ENCODE data around the gene THAP7. TPM values are rescaled to one million over a fixed set of nuclear protein-coding genes. Genes with fewer than 3 reads are reported as not detected.

The THAP7 gene
- total and polyA plus RNA-seq, 2 experiments from 2014 or later = 21.8 to 25.9 TPM

DNA sequence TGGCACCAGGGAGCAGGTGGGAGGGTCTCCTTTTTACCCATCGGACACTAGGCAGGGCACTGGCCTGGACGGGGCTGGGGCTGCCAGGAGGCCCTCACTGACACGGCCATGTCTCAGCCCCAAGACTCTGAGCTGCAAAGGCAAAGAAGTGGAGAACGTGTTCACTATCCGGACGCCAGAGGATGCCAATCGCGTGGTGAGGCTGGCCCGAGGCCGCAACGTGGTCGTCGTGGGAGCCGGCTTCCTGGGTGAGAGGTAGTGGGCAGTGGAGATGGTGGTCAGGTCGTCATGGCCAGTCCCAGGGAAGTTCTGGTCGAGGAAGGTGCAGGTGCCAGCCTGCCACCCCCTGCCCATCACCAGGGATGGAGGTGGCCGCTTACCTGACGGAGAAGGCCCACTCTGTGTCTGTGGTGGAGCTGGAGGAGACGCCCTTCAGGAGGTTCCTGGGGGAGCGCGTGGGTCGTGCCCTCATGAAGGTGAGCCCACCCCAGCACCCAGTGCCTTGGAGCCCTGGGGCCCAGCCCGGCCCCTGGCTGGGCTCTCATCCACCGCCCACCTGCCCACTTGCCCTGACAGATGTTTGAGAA, 25.5 kb downstream of the THAP7 start:
- Histone ChIP-seq H4K20me1 (replicated peaks; ENCODE audit: insufficient read depth) (no peaks in the 10 kb centered on the region), H3K4me2 (no peak overlapping the region), H3K27me3 (ENCODE audit: insufficient read depth) (no peaks in the 10 kb centered on the region), H3K79me2 (replicated peaks; ENCODE audit: insufficient read depth) (no peaks in the 10 kb centered on the region), H3K9me2 (ENCODE audit: insufficient read depth) (0 out of 2 replicates have a peak, but pooled peaks cover 6% of the 10 kb centered on the region), H2AFZ (no peak overlapping the region), H3K36me3 (ENCODE audit: insufficient read depth) (no peaks in the 10 kb centered on the region; the same call in 1 of the 2 replicates), H3F3A (replicated peaks; ENCODE audit: low read depth) (no peaks in the 10 kb centered on the region), H3K4me1 (ENCODE audit: insufficient read depth) (peaks cover 9% of the 10 kb centered on the region; the same call in 1 of the 2 replicates), H3K4me3 (no peak overlapping the region), H3K27ac (ENCODE audit: low read depth) (no peak overlapping the region)
- H3K4me1 Mint-ChIP-seq = peaks cover 13% of the 10 kb centered on the region
- no peak for DNase-seq (ENCODE audit: low spot score)
- H3K36me3 Mint-ChIP-seq (ENCODE audit: low read depth) = peaks cover 6% of the 10 kb centered on the region; the same call in 1 of the 3 replicates
- TF ChIP-seq EZH2phosphoT487 (IDR thresholded peaks at IDR 0.05; ENCODE audit: unreplicated experiment) (no peak), ZNF114 (CRISPR knock-in tag; IDR thresholded peaks at IDR 0.05) (no peak), JUNB (IDR thresholded peaks at IDR 0.05; ENCODE audit: unreplicated experiment) (no peak), NANOG (IDR thresholded peaks at IDR 0.05; ENCODE audit: borderline replicate concordance) (no peak), STAT1 (IDR thresholded peaks at IDR 0.05; ENCODE audit: unreplicated experiment) (no peak)
- H3K27me3 Mint-ChIP-seq (ENCODE audit: insufficient read depth, low read depth, poor library complexity) = peaks cover 31% of the 10 kb centered on the region
- no peak overlapping the region for H3K27ac Mint-ChIP-seq
- ATAC-seq = no peak
- H3K4me3 Mint-ChIP-seq = no peak overlapping the region
- H3K9me3 Mint-ChIP-seq = peaks cover 20% of the 10 kb centered on the region

DNA sequence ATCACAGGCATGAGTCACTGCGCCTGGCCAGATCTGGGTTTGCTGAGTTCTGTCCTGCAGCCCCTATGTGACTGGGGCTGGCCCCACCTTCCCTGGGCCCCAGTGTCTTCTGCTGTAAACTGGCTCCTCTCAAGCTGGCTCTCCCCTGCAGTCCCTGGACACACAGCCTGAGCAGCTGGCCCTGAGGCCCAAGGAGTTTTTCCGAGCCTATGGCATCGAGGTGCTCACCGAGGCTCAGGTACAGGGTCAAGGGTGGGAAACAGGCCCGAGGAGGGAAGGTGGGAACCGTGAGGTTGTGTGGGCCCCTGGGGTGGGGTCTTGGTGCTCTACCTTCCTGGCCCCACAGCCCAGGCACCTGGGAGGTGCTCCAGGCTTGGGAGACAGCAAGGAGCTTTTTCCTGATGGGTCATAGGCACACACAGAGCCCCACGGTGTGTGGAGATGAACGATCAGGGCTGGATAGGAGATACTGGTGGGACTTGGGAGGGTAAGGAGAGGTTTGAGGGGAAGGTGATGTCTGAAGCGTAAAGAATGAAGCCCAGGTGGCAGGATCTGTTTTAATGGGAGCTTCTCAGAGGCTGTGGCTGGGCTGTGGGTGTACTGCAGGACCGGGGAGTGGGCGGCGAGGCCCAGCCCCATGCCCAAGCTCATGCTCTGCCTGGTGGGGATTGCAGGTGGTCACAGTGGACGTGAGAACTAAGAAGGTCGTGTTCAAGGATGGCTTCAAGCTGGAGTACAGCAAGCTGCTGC, 26.2 kb downstream of the THAP7 start:
- Mint-ChIP-seq H3K4me1 (peaks cover 11% of the 10 kb centered on the region), H3K9me3 (peaks cover 20% of the 10 kb centered on the region), H3K4me3 (no peak overlapping the region), H3K27ac (no peak overlapping the region), H3K36me3 (ENCODE audit: low read depth) (peaks cover 6% of the 10 kb centered on the region; the same call in 1 of the 3 replicates), H3K27me3 (ENCODE audit: insufficient read depth, low read depth, poor library complexity) (peaks cover 28% of the 10 kb centered on the region)
- 0 out of 2 replicates have a peak, but pooled peaks cover 6% of the 10 kb centered on the region for H3K4me1 ChIP-seq (ENCODE audit: insufficient read depth)
- H3K27ac ChIP-seq (ENCODE audit: low read depth) = no peak overlapping the region
- no peak overlapping the region for H3K4me2 ChIP-seq
- H3K27me3 ChIP-seq (ENCODE audit: insufficient read depth) = peaks cover 6% of the 10 kb centered on the region; the same call in 1 of the 2 replicates
- H3K9me2 ChIP-seq (ENCODE audit: insufficient read depth) = 0 out of 2 replicates have a peak, but pooled peaks cover 6% of the 10 kb centered on the region
- H3K79me2 ChIP-seq (replicated peaks; ENCODE audit: insufficient read depth) = no peaks in the 10 kb centered on the region
- H2AFZ ChIP-seq = no peak overlapping the region
- no peaks in the 10 kb centered on the region; the same call in 1 of the 2 replicates for H3K36me3 ChIP-seq (ENCODE audit: insufficient read depth)
- no peak for DNase-seq (ENCODE audit: low spot score)
- ATAC-seq = no peak
- H3F3A ChIP-seq (replicated peaks; ENCODE audit: low read depth) = no peaks in the 10 kb centered on the region
- H4K20me1 ChIP-seq (replicated peaks; ENCODE audit: insufficient read depth) = no peaks in the 10 kb centered on the region
- H3K4me3 ChIP-seq = no peak overlapping the region
- TF ChIP-seq ZNF331 (CRISPR knock-in tag; IDR thresholded peaks at IDR 0.05; ENCODE audit: low read depth) (no peak), NANOG (IDR thresholded peaks at IDR 0.05; ENCODE audit: borderline replicate concordance) (no peak), POLR2AphosphoS5 (IDR thresholded peaks at IDR 0.05; ENCODE audit: low read depth) (no peak), EZH2phosphoT487 (IDR thresholded peaks at IDR 0.05; ENCODE audit: unreplicated experiment) (no peak), JUNB (IDR thresholded peaks at IDR 0.05; ENCODE audit: unreplicated experiment) (no peak), CREB1 (CRISPR knock-in tag; IDR thresholded peaks at IDR 0.05; ENCODE audit: low read depth) (no peak), EZH2 (IDR thresholded peaks at IDR 0.05; ENCODE audit: low read depth, unreplicated experiment) (no peak)
- TF ChIP-seq, protein P1, sequence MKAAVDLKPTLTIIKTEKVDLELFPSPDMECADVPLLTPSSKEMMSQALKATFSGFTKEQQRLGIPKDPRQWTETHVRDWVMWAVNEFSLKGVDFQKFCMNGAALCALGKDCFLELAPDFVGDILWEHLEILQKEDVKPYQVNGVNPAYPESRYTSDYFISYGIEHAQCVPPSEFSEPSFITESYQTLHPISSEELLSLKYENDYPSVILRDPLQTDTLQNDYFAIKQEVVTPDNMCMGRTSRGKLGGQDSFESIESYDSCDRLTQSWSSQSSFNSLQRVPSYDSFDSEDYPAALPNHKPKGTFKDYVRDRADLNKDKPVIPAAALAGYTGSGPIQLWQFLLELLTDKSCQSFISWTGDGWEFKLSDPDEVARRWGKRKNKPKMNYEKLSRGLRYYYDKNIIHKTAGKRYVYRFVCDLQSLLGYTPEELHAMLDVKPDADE (IDR thresholded peaks at IDR 0.05) = no peak
- TF ChIP-seq, protein P2, sequence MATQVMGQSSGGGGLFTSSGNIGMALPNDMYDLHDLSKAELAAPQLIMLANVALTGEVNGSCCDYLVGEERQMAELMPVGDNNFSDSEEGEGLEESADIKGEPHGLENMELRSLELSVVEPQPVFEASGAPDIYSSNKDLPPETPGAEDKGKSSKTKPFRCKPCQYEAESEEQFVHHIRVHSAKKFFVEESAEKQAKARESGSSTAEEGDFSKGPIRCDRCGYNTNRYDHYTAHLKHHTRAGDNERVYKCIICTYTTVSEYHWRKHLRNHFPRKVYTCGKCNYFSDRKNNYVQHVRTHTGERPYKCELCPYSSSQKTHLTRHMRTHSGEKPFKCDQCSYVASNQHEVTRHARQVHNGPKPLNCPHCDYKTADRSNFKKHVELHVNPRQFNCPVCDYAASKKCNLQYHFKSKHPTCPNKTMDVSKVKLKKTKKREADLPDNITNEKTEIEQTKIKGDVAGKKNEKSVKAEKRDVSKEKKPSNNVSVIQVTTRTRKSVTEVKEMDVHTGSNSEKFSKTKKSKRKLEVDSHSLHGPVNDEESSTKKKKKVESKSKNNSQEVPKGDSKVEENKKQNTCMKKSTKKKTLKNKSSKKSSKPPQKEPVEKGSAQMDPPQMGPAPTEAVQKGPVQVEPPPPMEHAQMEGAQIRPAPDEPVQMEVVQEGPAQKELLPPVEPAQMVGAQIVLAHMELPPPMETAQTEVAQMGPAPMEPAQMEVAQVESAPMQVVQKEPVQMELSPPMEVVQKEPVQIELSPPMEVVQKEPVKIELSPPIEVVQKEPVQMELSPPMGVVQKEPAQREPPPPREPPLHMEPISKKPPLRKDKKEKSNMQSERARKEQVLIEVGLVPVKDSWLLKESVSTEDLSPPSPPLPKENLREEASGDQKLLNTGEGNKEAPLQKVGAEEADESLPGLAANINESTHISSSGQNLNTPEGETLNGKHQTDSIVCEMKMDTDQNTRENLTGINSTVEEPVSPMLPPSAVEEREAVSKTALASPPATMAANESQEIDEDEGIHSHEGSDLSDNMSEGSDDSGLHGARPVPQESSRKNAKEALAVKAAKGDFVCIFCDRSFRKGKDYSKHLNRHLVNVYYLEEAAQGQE (IDR thresholded peaks at IDR 0.05; ENCODE audit: unreplicated experiment) = no peak
- TF ChIP-seq, protein P3, sequence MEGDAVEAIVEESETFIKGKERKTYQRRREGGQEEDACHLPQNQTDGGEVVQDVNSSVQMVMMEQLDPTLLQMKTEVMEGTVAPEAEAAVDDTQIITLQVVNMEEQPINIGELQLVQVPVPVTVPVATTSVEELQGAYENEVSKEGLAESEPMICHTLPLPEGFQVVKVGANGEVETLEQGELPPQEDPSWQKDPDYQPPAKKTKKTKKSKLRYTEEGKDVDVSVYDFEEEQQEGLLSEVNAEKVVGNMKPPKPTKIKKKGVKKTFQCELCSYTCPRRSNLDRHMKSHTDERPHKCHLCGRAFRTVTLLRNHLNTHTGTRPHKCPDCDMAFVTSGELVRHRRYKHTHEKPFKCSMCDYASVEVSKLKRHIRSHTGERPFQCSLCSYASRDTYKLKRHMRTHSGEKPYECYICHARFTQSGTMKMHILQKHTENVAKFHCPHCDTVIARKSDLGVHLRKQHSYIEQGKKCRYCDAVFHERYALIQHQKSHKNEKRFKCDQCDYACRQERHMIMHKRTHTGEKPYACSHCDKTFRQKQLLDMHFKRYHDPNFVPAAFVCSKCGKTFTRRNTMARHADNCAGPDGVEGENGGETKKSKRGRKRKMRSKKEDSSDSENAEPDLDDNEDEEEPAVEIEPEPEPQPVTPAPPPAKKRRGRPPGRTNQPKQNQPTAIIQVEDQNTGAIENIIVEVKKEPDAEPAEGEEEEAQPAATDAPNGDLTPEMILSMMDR (conservative IDR thresholded peaks at IDR 0.05; ENCODE audit: low read depth in 2 of 2) = no peak
